Measurements from ENCODE around the gene TGFBR3. TPM values are rescaled to one million over a fixed set of nuclear protein-coding genes. Genes with fewer than 3 reads are reported as not detected.

TGFBR3 gene
- total and polyA plus RNA-seq, 9 of the 15 experiments (the other 6 are each of a cell fraction or from before 2014, with no cell fraction given): 3.6 to 32.4 (median 15.6) TPM

DNA sequence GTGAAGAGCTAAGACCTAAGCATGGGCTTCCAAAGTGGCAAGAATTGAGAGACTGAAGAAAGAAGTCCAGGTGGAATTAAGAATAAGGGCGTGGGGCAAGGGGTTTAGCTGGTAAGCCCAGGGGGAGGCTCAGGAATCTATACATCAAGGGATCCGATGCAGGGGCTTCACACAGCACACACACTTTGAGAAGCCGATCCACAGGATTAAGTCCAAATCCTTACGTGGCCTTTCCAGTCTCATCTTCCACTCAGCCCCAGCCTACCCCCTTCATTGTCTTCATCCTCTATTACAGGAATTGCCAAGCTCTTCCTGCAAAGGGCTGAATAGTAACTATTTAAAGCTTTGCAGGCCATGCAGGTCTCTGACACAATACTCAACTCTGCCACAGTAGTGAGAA lies 101.3 kb downstream of the TGFBR3 start:
- Histone ChIP-seq H3K9me1 (ENCODE audit: control insufficient read depth, insufficient read depth, low read length) (no peaks in the 10 kb centered on the region), H4K20me1 (replicated peaks; ENCODE audit: control insufficient read depth, insufficient read depth, low read length) (no peaks in the 10 kb centered on the region), H3K4me2 (ENCODE audit: insufficient read depth, low read length) (no peak overlapping the region), H3K4me3 (no peak overlapping the region), H3K4me1 (replicated peaks in 1 of 2; ENCODE audit: control insufficient read depth in 2 of 2, insufficient read depth in 2 of 2, low read length in 2 of 2) (peaks cover 0 to 4% of the 10 kb centered on the region in 2 experiments; a peak in 1 of 5 replicates), H3K27ac (ENCODE audit: extremely low read depth, low read depth, low read length) (no peak overlapping the region), H2AFZ (ENCODE audit: low read depth, low read length) (no peak overlapping the region), H3K79me2 (ENCODE audit: control insufficient read depth, insufficient read depth, low read length) (no peaks in the 10 kb centered on the region), H3K36me3 (ENCODE audit: control insufficient read depth, insufficient read depth, low read length) (peaks cover 11% of the 10 kb centered on the region; the same call in 1 of the 3 replicates), H3K9me3 (replicated peaks; ENCODE audit: control insufficient read depth, insufficient read depth, low read depth, low read length) (no peaks in the 10 kb centered on the region), H3K9ac (ENCODE audit: insufficient read depth in 1 of 2, low read depth in 2 of 2, low read length in 2 of 2) (no peak overlapping the region), H3K27me3 (ENCODE audit: control insufficient read depth in 2 of 2, insufficient read depth in 2 of 2, low read length in 2 of 2) (no peaks in the 10 kb centered on the region)
- TF ChIP-seq PHF20 (IDR thresholded peaks at IDR 0.05; ENCODE audit: partially characterized antibody): no peak
- no peak for TF ChIP-seq SMARCA4 (IDR thresholded peaks at IDR 0.05)
- TF ChIP-seq ZNF232 (CRISPR knock-in tag; IDR thresholded peaks at IDR 0.05): no peak
- no peak for TF ChIP-seq ETV1 (tag; conservative IDR thresholded peaks at IDR 0.05; ENCODE audit: low read depth)
- TF ChIP-seq, protein P1, sequence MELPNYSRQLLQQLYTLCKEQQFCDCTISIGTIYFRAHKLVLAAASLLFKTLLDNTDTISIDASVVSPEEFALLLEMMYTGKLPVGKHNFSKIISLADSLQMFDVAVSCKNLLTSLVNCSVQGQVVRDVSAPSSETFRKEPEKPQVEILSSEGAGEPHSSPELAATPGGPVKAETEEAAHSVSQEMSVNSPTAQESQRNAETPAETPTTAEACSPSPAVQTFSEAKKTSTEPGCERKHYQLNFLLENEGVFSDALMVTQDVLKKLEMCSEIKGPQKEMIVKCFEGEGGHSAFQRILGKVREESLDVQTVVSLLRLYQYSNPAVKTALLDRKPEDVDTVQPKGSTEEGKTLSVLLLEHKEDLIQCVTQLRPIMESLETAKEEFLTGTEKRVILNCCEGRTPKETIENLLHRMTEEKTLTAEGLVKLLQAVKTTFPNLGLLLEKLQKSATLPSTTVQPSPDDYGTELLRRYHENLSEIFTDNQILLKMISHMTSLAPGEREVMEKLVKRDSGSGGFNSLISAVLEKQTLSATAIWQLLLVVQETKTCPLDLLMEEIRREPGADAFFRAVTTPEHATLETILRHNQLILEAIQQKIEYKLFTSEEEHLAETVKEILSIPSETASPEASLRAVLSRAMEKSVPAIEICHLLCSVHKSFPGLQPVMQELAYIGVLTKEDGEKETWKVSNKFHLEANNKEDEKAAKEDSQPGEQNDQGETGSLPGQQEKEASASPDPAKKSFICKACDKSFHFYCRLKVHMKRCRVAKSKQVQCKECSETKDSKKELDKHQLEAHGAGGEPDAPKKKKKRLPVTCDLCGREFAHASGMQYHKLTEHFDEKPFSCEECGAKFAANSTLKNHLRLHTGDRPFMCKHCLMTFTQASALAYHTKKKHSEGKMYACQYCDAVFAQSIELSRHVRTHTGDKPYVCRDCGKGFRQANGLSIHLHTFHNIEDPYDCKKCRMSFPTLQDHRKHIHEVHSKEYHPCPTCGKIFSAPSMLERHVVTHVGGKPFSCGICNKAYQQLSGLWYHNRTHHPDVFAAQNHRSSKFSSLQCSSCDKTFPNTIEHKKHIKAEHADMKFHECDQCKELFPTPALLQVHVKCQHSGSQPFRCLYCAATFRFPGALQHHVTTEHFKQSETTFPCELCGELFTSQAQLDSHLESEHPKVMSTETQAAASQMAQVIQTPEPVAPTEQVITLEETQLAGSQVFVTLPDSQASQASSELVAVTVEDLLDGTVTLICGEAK (IDR thresholded peaks at IDR 0.05): no peak
- TF ChIP-seq, protein P1 (CRISPR knock-in tag; IDR thresholded peaks at IDR 0.05): no peak
- TF ChIP-seq, protein P2, sequence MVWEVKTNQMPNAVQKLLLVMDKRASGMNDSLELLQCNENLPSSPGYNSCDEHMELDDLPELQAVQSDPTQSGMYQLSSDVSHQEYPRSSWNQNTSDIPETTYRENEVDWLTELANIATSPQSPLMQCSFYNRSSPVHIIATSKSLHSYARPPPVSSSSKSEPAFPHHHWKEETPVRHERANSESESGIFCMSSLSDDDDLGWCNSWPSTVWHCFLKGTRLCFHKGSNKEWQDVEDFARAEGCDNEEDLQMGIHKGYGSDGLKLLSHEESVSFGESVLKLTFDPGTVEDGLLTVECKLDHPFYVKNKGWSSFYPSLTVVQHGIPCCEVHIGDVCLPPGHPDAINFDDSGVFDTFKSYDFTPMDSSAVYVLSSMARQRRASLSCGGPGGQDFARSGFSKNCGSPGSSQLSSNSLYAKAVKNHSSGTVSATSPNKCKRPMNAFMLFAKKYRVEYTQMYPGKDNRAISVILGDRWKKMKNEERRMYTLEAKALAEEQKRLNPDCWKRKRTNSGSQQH (CRISPR knock-in tag; IDR thresholded peaks at IDR 0.05): no peak
- no peak for TF ChIP-seq FOXK1 (CRISPR knock-in tag; IDR thresholded peaks at IDR 0.05; ENCODE audit: borderline replicate concordance)
- no peak for TF ChIP-seq SRSF9 (IDR thresholded peaks at IDR 0.05; ENCODE audit: borderline replicate concordance, low read depth, low read length)
- no peak for TF ChIP-seq SMAD2 (IDR thresholded peaks at IDR 0.05; ENCODE audit: low read depth, low read length)
- no peak for FAIRE-seq
- in situ Hi-C loops (cut with MboI): no loop called here
- POLR2A ChIA-PET: interaction anchor here (0.9 to 2.3 kb wide), 2 partner anchors 8 to 11 kb away, joined by 3 to 6 read pairs; no protein-coding TSS in a partner anchor
- CTCF ChIA-PET (ENCODE audit: low intra/inter-chr PET ratio): no interaction called here
- WGBS (ENCODE audit: insufficient coverage, low coverage, missing lambda C conversion rate): 79% methylated on average over 4 of the region's 4 CpGs
- no peak for DNase-seq (ENCODE audit: extremely low read depth in 1 of 4, low spot score in 3 of 4)
- BruUV-seq (replicated peaks): no TSS peak
- no peak for ATAC-seq
- intact Hi-C loops (cut with micrococcal nuclease): no loop called here
